GM12875 (cell line): Measurements from ENCODE around the gene CPLANE1.
"Not testable (repeated sequence)": the region's sequence is repeated elsewhere in the genome, so short reads cannot be mapped to it uniquely, and the experiment has no call there.

Source experiments
- H3K4me3 ChIP-seq: one replicate; pipeline ENCODE4 v1.5.1; 2011; ENCODE audit warnings: low read depth, low read length, control low read depth
- TF ChIP-seq, protein P1 (sequence below): IDR thresholded peaks from 2 replicates; pipeline ENCODE4 v1.5.1; 2011; ENCODE audit warnings: low read depth, mild to moderate bottlenecking, control low read depth, inconsistent platforms, low read length, moderate library complexity, borderline replicate concordance; ENCODE audit not compliant: insufficient read depth

Gene CPLANE1

DNA sequence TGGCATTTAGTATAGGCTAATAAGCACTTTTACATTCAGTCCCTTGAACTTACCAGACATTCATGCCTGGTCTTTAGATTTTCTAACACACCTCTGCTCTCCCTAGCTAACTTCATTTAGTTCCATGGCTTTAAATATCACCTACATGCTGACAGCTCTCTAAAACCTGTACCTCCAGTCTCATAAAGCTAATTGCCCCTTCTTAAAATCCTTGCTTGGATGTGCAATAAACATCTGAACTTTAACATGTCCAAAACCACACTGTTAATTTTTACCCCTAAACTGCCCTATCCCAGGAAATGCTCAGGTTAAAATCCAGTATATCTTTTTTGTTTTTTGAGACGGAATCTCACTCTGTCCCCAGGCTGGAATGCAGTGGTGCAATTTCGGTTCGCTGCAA is 139.8 kb downstream of the CPLANE1 start:
- H3K4me3 ChIP-seq = no peak overlapping the region
- TF ChIP-seq, protein P1, sequence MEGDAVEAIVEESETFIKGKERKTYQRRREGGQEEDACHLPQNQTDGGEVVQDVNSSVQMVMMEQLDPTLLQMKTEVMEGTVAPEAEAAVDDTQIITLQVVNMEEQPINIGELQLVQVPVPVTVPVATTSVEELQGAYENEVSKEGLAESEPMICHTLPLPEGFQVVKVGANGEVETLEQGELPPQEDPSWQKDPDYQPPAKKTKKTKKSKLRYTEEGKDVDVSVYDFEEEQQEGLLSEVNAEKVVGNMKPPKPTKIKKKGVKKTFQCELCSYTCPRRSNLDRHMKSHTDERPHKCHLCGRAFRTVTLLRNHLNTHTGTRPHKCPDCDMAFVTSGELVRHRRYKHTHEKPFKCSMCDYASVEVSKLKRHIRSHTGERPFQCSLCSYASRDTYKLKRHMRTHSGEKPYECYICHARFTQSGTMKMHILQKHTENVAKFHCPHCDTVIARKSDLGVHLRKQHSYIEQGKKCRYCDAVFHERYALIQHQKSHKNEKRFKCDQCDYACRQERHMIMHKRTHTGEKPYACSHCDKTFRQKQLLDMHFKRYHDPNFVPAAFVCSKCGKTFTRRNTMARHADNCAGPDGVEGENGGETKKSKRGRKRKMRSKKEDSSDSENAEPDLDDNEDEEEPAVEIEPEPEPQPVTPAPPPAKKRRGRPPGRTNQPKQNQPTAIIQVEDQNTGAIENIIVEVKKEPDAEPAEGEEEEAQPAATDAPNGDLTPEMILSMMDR = no peak

DNA sequence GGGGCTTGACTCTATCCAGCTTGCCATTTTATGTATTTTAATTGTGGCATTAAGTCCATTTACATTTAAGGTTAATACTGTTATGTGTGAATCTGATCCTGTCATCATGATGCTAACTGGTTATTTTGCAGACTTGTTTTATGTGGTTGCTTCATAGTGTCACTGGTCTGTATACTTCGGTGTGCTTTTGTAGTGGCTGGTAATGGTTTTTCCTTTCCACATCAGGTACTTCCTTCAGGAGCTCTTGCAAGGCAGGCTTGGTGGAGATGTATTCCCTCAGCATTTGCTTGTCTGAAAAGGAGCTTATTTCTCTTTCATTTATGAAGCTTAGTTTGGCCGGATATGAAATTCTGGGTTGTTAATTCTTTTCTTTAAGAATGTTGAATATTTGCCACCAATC is 145.9 kb downstream of the CPLANE1 start:
- TF ChIP-seq, protein P1 = no peak
- no peak overlapping the region for H3K4me3 ChIP-seq

DNA sequence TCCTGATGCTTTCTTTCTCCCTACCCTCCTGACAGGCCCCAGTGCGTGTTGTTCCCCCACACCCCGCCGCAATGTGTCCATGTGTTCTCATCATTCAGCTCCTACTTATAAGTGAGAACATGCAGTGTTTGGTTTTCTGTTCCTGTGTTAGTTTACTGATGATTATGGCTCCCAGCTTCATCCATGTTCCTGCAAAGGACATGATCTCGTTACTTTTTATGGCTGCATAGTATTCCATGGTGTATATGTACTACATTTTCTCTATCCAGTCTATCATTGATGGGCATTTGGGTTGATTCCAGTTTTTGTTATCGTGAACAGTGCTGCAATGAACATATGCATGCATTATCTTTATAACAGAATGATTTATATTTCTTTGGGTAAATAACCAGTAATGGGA is 149.9 kb downstream of the CPLANE1 start:
- not testable (repeated sequence) for H3K4me3 ChIP-seq

DNA sequence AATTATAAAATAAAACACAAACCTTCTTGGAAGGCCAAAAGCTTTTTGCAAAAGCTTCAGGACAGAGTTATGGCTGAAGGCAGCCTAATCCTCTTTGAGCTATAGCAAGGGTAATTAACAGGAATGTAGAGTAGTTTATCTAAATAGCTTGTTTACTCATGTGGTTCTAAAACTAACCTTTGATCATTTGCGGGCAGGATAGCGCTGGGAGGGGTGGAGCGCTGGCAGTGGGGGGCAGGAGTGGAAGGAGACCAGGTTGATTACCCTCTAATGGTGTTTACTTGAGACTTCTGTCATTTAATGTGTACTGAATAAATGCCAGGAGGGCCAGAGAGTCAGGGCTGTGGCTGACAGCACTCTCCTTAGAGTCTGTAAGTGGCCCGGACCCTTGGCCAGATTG is 155.4 kb downstream of the CPLANE1 start:
- H3K4me3 ChIP-seq = not testable (repeated sequence)

DNA sequence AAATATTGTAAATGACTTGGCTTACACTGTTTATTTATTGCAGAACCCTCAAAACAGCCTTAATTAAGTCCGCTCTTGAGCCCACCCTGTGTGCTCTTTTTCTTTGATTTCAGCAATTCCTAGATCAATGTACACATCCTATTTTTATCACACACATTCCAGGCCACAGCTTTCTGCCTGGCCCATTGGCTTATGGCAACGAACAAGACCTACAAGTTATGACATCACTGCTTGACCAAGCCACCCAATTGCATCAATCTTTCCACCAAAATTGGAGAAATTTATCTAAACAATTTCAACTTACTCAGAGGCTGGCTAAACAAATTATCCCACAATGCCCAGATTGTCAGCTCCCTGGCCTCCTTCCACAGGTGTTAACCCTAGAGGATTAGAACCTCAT is 158.4 kb downstream of the CPLANE1 start:
- no peak overlapping the region for H3K4me3 ChIP-seq
- TF ChIP-seq, protein P1 = no peak

DNA sequence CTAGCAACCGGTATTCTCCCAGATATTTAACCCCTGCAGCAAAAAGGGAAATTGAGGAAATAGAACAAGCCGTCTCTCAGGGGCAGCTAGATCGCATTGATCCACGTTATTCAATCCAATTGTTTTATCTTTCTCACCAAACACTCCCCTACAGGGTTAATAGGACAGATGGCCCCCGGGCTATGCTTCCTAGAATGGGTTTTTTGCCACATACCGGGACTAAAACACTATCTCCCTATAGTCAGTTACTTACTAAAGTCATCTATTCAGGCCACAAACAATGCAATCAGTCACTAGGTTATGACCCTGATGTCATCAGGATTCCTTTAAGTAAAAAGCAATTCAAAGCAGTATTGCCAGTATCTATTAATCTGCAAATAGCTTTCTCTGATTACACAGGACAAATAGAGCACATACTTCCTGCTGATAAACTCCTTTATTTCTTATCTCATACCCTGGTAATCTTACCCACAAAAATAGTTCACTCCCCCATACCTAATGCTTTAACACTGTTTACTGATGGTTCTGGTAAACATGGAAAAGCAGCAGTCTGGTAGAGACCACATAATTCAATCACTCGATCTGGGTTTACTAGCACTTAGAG is 159.0 kb downstream of the CPLANE1 start:
- H3K4me3 ChIP-seq = no peak overlapping the region
- TF ChIP-seq, protein P1 = no peak

DNA sequence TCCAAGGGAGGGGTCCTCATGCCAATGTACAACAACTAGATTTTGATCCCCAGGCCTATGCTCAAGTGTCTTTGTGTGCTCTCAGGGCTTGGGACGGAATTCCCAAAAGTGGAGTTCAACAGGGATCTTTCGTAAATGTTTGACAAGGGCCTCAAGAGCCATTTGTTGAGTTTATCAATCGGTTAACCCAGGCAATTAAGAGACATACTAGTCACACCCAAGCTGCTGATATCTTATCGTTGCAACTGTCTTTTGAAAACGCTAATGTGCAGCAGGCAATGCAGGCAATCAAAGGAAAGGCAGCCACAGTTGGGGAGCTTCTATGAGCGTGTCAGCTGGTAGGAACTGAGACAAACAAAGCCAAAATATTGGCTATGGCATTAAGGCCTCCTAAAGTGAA is 161.2 kb downstream of the CPLANE1 start:
- no peak overlapping the region for H3K4me3 ChIP-seq
- TF ChIP-seq, protein P1 = no peak

DNA sequence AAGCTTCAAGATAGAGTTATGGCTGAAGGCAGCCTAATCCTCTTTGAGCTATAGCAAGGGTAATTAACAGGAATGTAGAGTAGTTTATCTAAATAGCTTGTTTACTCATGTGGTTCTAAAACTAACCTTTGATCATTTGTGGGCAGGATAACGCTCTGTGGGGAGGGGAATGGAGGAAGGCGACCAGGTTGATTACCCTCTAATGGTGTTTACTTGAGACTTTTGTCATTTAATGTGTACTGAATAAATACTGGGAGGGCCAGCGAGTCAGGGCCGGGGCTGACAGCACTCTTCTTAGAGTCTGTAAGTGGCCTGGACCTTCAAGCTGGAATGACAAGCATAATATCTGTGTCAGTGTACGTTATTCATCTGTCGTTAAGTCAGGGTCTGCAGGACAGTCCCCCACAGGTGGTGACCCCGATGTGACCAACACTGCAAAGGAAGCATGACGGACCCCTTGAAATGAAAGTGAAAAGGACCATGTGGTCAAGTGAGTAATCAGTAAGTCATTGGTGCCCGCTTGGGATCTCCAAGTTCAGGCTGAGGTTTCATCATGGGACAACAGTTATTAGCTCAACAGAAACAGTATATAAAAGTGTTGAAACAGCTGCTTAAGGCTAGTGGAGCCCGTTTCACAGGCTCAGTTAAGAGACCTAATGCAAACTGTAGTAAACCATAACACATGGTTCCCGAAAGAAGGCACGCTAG is 162.6 kb downstream of the CPLANE1 start:
- no peak overlapping the region for H3K4me3 ChIP-seq
- TF ChIP-seq, protein P1 = no peak

DNA sequence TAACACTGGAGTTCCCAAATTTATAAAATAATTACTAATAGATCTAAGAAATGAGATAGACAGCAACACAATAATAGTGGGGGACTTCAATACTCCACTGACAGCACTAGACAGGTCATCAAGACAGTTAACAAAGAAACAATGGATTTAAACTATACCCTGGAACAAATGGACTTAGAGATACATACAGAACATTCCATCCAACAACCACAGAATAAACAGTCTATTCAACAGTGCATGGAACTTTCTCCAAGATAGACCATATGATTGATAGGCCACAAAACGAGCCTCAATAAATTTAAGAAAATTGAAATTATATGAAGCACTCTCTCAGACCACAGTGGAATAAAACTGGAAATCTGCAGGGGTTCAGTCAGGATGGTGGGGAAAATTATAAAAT is 163.2 kb downstream of the CPLANE1 start:
- H3K4me3 ChIP-seq = not testable (repeated sequence)

DNA sequence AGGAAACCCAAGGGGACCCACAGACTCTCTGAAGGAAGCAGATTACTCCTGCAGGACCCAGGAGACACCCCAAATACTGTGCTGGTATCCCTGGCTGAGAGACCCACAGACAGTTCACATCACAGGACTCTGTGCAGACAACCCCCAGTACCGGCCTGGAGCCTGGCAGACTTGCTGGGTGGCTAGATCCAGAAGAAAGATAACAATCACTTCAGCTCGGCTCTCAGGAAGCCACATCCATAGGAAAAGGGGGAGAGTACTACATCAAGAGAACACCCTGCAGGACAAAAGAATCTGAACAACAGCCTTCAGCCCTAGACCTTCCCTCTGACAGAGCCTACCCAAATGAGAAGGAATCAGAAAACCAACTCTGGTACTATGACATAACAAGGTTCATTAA is 166.2 kb downstream of the CPLANE1 start:
- not testable (repeated sequence) for H3K4me3 ChIP-seq
